Measurements from ENCODE around the gene CCDC68. TPM values are rescaled to one million over a fixed set of nuclear protein-coding genes. Genes with fewer than 3 reads are reported as not detected.
A peak's percentile ranks its signal among the peaks of the same experiment; 100 is the strongest.

Gene CCDC68
- total and polyA plus RNA-seq, 2 of the 13 experiments (the other 11 are each of a cell fraction or from before 2014, with no cell fraction given) = 4.6 to 13.3 TPM

- TF ChIP-seq ZNF570 (CRISPR knock-in tag; IDR thresholded peaks at IDR 0.05; ENCODE audit: borderline replicate concordance) (no peak), ZNF674 (CRISPR knock-in tag; IDR thresholded peaks at IDR 0.05; ENCODE audit: low read depth) (no peak), HDAC1 (CRISPR knock-in tag; IDR thresholded peaks at IDR 0.05) (peak; percentile 70), MED1 (CRISPR knock-in tag; IDR thresholded peaks at IDR 0.05) (peak; percentile 87), ZGPAT (CRISPR knock-in tag; IDR thresholded peaks at IDR 0.05) (peak; percentile 91), HNF1A (IDR thresholded peaks at IDR 0.05; ENCODE audit: low read depth) (no peak), HNF1A (CRISPR knock-in tag; IDR thresholded peaks at IDR 0.05; ENCODE audit: borderline replicate concordance) (peak; percentile 21; the same call in 1 of the 2 replicates), ZNF609 (CRISPR knock-in tag; IDR thresholded peaks at IDR 0.05; ENCODE audit: borderline replicate concordance) (peak; percentile 97), DR1 (CRISPR knock-in tag; IDR thresholded peaks at IDR 0.05) (no peak), NR2F1 (CRISPR knock-in tag; IDR thresholded peaks at IDR 0.05) (peak in 1 of 2 experiments; percentile 58; a peak in 2 of 4 replicates), ZNF205 (CRISPR knock-in tag; IDR thresholded peaks at IDR 0.05) (0 out of 2 replicates have a peak, but pooled peaks have one; percentile 49), DRAP1 (CRISPR knock-in tag; IDR thresholded peaks at IDR 0.05) (peak; percentile 53; the same call in 1 of the 2 replicates)
Observed at GRCh38 chr18:54948350-54948837, 10.9 kb downstream of the CCDC68 start (continued).

Data from HepG2 (cell line).